Endothelial cell of umbilical vein (primary cell): Measurements from ENCODE around the gene POU2F3. TPM values are rescaled to one million over a fixed set of nuclear protein-coding genes. Genes with fewer than 3 reads are reported as not detected.

Source experiments
- BruUV-seq: library from RNA; stranded (reverse); fragments of 400-500 nt; replicated peaks from 2 replicates; lab custom pipeline; 2021; lab: Mats Ljungman, UMichigan
- CTCF ChIA-PET: fragments of 300-600, 350-600 bp; sonication (Branson Sonifier 250); formaldehyde crosslinking; loops from one replicate; lab custom pipeline; 2021; ENCODE audit warnings: antibody characterized with exemption, inconsistent platforms; lab: Charles Lee
- POLR2A ChIA-PET: fragments of 300-600, 350-600 bp; sonication (Branson Sonifier 250); formaldehyde crosslinking; loops from one replicate; lab custom pipeline; 2021; ENCODE audit warnings: antibody characterized with exemption, inconsistent platforms; lab: Charles Lee
- DNase-seq: peaks from one replicate; pipeline ENCODE4 v3.0.0-alpha.2; 2011; ENCODE audit warnings: low read depth, low spot score
- FAIRE-seq: peaks from 2 replicates; lab custom pipeline; 2011; peaks lifted over from hg19 to GRCh38; lab: Jason Lieb, UNC
- H2AFZ ChIP-seq: 2 replicates; pipeline ENCODE4 v1.6.0; 2012; ENCODE audit warnings: low read depth, low read length, control low read depth, inconsistent platforms
- H3K27ac ChIP-seq: 2 replicates; pipeline ENCODE4 v1.5.1; 2011; ENCODE audit warnings: low read depth, mild to moderate bottlenecking, control low read depth, low read length, moderate library complexity; ENCODE audit not compliant: insufficient read depth
- H3K27me3 ChIP-seq, 2 experiments: 2 replicates each; pipeline versions ENCODE4 v1.6.0 to v1.6.1; 2011; ENCODE audit warnings: low read length in 2 of 2, mixed read lengths in 1 of 2; ENCODE audit not compliant: control insufficient read depth in 2 of 2, insufficient read depth in 2 of 2
- H3K36me3 ChIP-seq, 2 experiments: 2 replicates in 1 of 2; 3 replicates in 1 of 2; pipeline ENCODE4 v1.5.1; 2011; ENCODE audit warnings: low read length in 2 of 2, mild to moderate bottlenecking in 1 of 2, moderate library complexity in 1 of 2; ENCODE audit not compliant: control insufficient read depth in 2 of 2, insufficient read depth in 2 of 2; ENCODE audit errors: extremely low read depth in 1 of 2
- H3K4me1 ChIP-seq: 3 replicates; pipeline ENCODE4 v1.5.1; 2011; ENCODE audit warnings: mild to moderate bottlenecking, low read length; ENCODE audit not compliant: control insufficient read depth, insufficient read depth; ENCODE audit errors: extremely low read depth
- H3K4me2 ChIP-seq: 2 replicates; pipeline ENCODE4 v1.6.1; 2011; ENCODE audit warnings: low read length, control low read depth, mixed read lengths; ENCODE audit not compliant: insufficient read depth
- H3K4me3 ChIP-seq, 3 experiments: fragments of 200-600 bp in 1 of 3; sonication (generic), shearing (Covaris generic) in 1 of 3; replicated peaks in 1 of 3; 2 replicates each; pipeline ENCODE4 v1.5.1; 2011 to 2016; ENCODE audit warnings: control low read depth in 3 of 3, low read length in 3 of 3, mild to moderate bottlenecking in 2 of 3, inconsistent platforms in 1 of 3, low read depth in 1 of 3, moderate library complexity in 1 of 3; ENCODE audit not compliant: insufficient read depth in 1 of 3
- H3K79me2 ChIP-seq: 2 replicates; pipeline ENCODE4 v1.6.0; 2012; ENCODE audit warnings: low read length, inconsistent platforms; ENCODE audit not compliant: control insufficient read depth, insufficient read depth
- H3K9ac ChIP-seq: replicated peaks from 2 replicates; pipeline ENCODE3; 2011; ENCODE audit warnings: low read length, control low read depth; ENCODE audit not compliant: insufficient read depth; ENCODE audit errors: extremely low read depth
- H3K9me1 ChIP-seq: replicated peaks from 3 replicates; pipeline ENCODE4 v1.6.0; 2011; ENCODE audit warnings: mild to moderate bottlenecking, low read length; ENCODE audit not compliant: control insufficient read depth, insufficient read depth; ENCODE audit errors: extremely low read depth
- H3K9me3 ChIP-seq: replicated peaks from 2 replicates; pipeline ENCODE4 v1.5.1; 2012; ENCODE audit warnings: low read length, inconsistent platforms; ENCODE audit not compliant: control insufficient read depth, insufficient read depth
- H4K20me1 ChIP-seq: replicated peaks from 2 replicates; pipeline ENCODE3; 2011; ENCODE audit warnings: mild to moderate bottlenecking, low read length; ENCODE audit not compliant: control insufficient read depth, insufficient read depth; ENCODE audit errors: extremely low read depth
- CTCF ChIP-seq, 2 donors: IDR thresholded peaks; 1 replicate in 1 of 2; 2 replicates in 1 of 2; pipeline ENCODE4 v1.5.1; 2011; ENCODE audit warnings: low read length in 2 of 2, mild to moderate bottlenecking in 2 of 2, moderate library complexity in 2 of 2, control low read depth in 1 of 2, inconsistent platforms in 1 of 2, low read depth in 1 of 2; ENCODE audit not compliant: insufficient read depth in 1 of 2; ENCODE audit errors: extremely low read depth in 1 of 2
- EZH2 ChIP-seq: IDR thresholded peaks from 2 replicates; pipeline ENCODE4 v1.6.1; 2012; ENCODE audit warnings: borderline replicate concordance, low read depth, mild to moderate bottlenecking, moderate library complexity, low read length, inconsistent platforms; ENCODE audit not compliant: severe bottlenecking
- POLR2A ChIP-seq: IDR thresholded peaks from 2 replicates; pipeline ENCODE4 v1.6.1; 2012; ENCODE audit warnings: low read depth, mild to moderate bottlenecking, control low read depth, low read length
- POLR2AphosphoS5 ChIP-seq: IDR thresholded peaks from 2 replicates; pipeline ENCODE4 v1.6.1; 2012; ENCODE audit warnings: low read depth, mild to moderate bottlenecking, control low read depth, low read length, moderate library complexity; ENCODE audit not compliant: insufficient read depth
- dilution Hi-C: fragments of 300-500 bp; cut with MboI; formaldehyde crosslinking; loops from one replicate; pipeline ENCODE4 v1.15.0; 2019; ENCODE audit warnings: low sequenced_read_pairs; ENCODE audit not compliant: extremely low pct_ligation_motif_present
- intact Hi-C: fragments of 100-400 bp; cut with micrococcal nuclease; formaldehyde crosslinking; loops from one replicate; pipeline ENCODE4 v1.10.0; 2022
- polyA plus RNA-seq, 4 experiments: library from polyadenylated mRNA; depleted of rRNA in 3 of 4; stranded (reverse) in 3 of 4; unstranded in 1 of 4; fragments of >200 nt; gene quantifications; 2 replicates each; pipeline versions ENCODE4 v1.2.1 to v1.2.3, GENCODE V29; 2011 to 2012; ENCODE audit warnings: missing spikeins in 1 of 4
- total RNA-seq: library from RNA; stranded (reverse); gene quantifications from 2 replicates; pipeline ENCODE4 v1.2.3, GENCODE V29; 2021

The POU2F3 gene
- total and polyA plus RNA-seq, 2 donors (not counting 3 experiments of a cell fraction or from before 2014, with no cell fraction given): 0.06 TPM; not detected in 1

GRCh38 chr11:120324932-120325810 is 85.2 kb downstream of the POU2F3 start, which contains the start of gene TLCD5:
TLCD5 (plus strand) TSS chr11:120325299; CDS start chr11:120327442, 2,143 bp downstream.
- no peaks in the 10 kb centered on the region for H4K20me1 ChIP-seq
- H3K36me3 ChIP-seq: peaks cover 0 to 5% of the 10 kb centered on the region in 2 experiments
- peak within 1 kb of the TSS; percentile 29 to 83 (median 77) for H3K4me3 ChIP-seq
- H2AFZ ChIP-seq: peak within 1 kb of the TSS; percentile 98
- no peak for FAIRE-seq
- POLR2A ChIA-PET: interaction anchor here (0.8 kb wide), 2 partner anchors 10 to 222 kb away, joined by 3 to 4 read pairs; no protein-coding TSS in a partner anchor
- peak; percentile 73 for DNase-seq
- H3K9me1 ChIP-seq: no peaks in the 10 kb centered on the region
- peak within 1 kb of the TSS; percentile 85 for H3K9ac ChIP-seq
- intact Hi-C loops: loop anchor here (1.0 kb wide), 1 partner anchor 10 kb away; no protein-coding TSS in a partner anchor
- peak within 1 kb of the TSS; percentile 73 for H3K27ac ChIP-seq
- H3K4me1 ChIP-seq: peaks cover 19% of the 10 kb centered on the region
- H3K27me3 ChIP-seq: peaks cover 0 to 2% of the 10 kb centered on the region in 2 experiments
- no TSS peak for BruUV-seq
- no peaks in the 10 kb centered on the region for H3K9me3 ChIP-seq
- TF ChIP-seq POLR2A (peak; percentile 81), POLR2AphosphoS5 (peak; percentile 72), EZH2 (no peak), CTCF (IDR thresholded peaks at IDR 0.05; ENCODE audit: extremely low read depth in 1 of 2, insufficient read depth in 1 of 2, low read depth in 1 of 2, low read length in 2 of 2) (peak; percentile 6 to 34)
- CTCF ChIA-PET: interaction anchor here (0.6 to 3.1 kb wide), 5 partner anchors 9 to 136 kb away, joined by 3 to 15 read pairs (median 3); partner anchors contain the start of gene ARHGEF12
- H3K4me2 ChIP-seq: peak within 1 kb of the TSS; percentile 90
- dilution Hi-C loops: no loop called here
- peaks cover 12% of the 10 kb centered on the region for H3K79me2 ChIP-seq
